Endothelial cell of umbilical vein (primary cell): ENCODE data around the gene LAG3. TPM values are rescaled to one million over a fixed set of nuclear protein-coding genes. Genes with fewer than 3 reads are reported as not detected.

Experiments used
- BruUV-seq: library from RNA; stranded (reverse); fragments of 400-500 nt; replicated peaks from 2 replicates; lab custom pipeline; 2021; lab: Mats Ljungman, UMichigan
- CTCF ChIA-PET: fragments of 300-600, 350-600 bp; sonication (Branson Sonifier 250); formaldehyde crosslinking; loops from one replicate; lab custom pipeline; 2021; ENCODE audit warnings: antibody characterized with exemption, inconsistent platforms; lab: Charles Lee
- POLR2A ChIA-PET: fragments of 300-600, 350-600 bp; sonication (Branson Sonifier 250); formaldehyde crosslinking; loops from one replicate; lab custom pipeline; 2021; ENCODE audit warnings: antibody characterized with exemption, inconsistent platforms; lab: Charles Lee
- DNase-seq: peaks from one replicate; pipeline ENCODE4 v3.0.0-alpha.2; 2011; ENCODE audit warnings: low read depth, low spot score
- FAIRE-seq: peaks from 2 replicates; lab custom pipeline; 2011; peaks lifted over from hg19 to GRCh38; lab: Jason Lieb, UNC
- H2AFZ ChIP-seq: 2 replicates; pipeline ENCODE4 v1.6.0; 2012; ENCODE audit warnings: low read depth, low read length, control low read depth, inconsistent platforms
- H3K27ac ChIP-seq: 2 replicates; pipeline ENCODE4 v1.5.1; 2011; ENCODE audit warnings: low read depth, mild to moderate bottlenecking, control low read depth, low read length, moderate library complexity; ENCODE audit not compliant: insufficient read depth
- H3K27me3 ChIP-seq, 2 experiments: 2 replicates each; pipeline versions ENCODE4 v1.6.0 to v1.6.1; 2011; ENCODE audit warnings: low read length in 2 of 2, mixed read lengths in 1 of 2; ENCODE audit not compliant: control insufficient read depth in 2 of 2, insufficient read depth in 2 of 2
- H3K36me3 ChIP-seq, 2 experiments: 2 replicates in 1 of 2; 3 replicates in 1 of 2; pipeline ENCODE4 v1.5.1; 2011; ENCODE audit warnings: low read length in 2 of 2, mild to moderate bottlenecking in 1 of 2, moderate library complexity in 1 of 2; ENCODE audit not compliant: control insufficient read depth in 2 of 2, insufficient read depth in 2 of 2; ENCODE audit errors: extremely low read depth in 1 of 2
- H3K4me1 ChIP-seq: 3 replicates; pipeline ENCODE4 v1.5.1; 2011; ENCODE audit warnings: mild to moderate bottlenecking, low read length; ENCODE audit not compliant: control insufficient read depth, insufficient read depth; ENCODE audit errors: extremely low read depth
- H3K4me2 ChIP-seq: 2 replicates; pipeline ENCODE4 v1.6.1; 2011; ENCODE audit warnings: low read length, control low read depth, mixed read lengths; ENCODE audit not compliant: insufficient read depth
- H3K4me3 ChIP-seq, 3 experiments: fragments of 200-600 bp in 1 of 3; sonication (generic), shearing (Covaris generic) in 1 of 3; replicated peaks in 1 of 3; 2 replicates each; pipeline ENCODE4 v1.5.1; 2011 to 2016; ENCODE audit warnings: control low read depth in 3 of 3, low read length in 3 of 3, mild to moderate bottlenecking in 2 of 3, inconsistent platforms in 1 of 3, low read depth in 1 of 3, moderate library complexity in 1 of 3; ENCODE audit not compliant: insufficient read depth in 1 of 3
- H3K79me2 ChIP-seq: 2 replicates; pipeline ENCODE4 v1.6.0; 2012; ENCODE audit warnings: low read length, inconsistent platforms; ENCODE audit not compliant: control insufficient read depth, insufficient read depth
- H3K9ac ChIP-seq: replicated peaks from 2 replicates; pipeline ENCODE3; 2011; ENCODE audit warnings: low read length, control low read depth; ENCODE audit not compliant: insufficient read depth; ENCODE audit errors: extremely low read depth
- H3K9me1 ChIP-seq: replicated peaks from 3 replicates; pipeline ENCODE4 v1.6.0; 2011; ENCODE audit warnings: mild to moderate bottlenecking, low read length; ENCODE audit not compliant: control insufficient read depth, insufficient read depth; ENCODE audit errors: extremely low read depth
- H3K9me3 ChIP-seq: replicated peaks from 2 replicates; pipeline ENCODE4 v1.5.1; 2012; ENCODE audit warnings: low read length, inconsistent platforms; ENCODE audit not compliant: control insufficient read depth, insufficient read depth
- H4K20me1 ChIP-seq: replicated peaks from 2 replicates; pipeline ENCODE3; 2011; ENCODE audit warnings: mild to moderate bottlenecking, low read length; ENCODE audit not compliant: control insufficient read depth, insufficient read depth; ENCODE audit errors: extremely low read depth
- EZH2 ChIP-seq: IDR thresholded peaks from 2 replicates; pipeline ENCODE4 v1.6.1; 2012; ENCODE audit warnings: borderline replicate concordance, low read depth, mild to moderate bottlenecking, moderate library complexity, low read length, inconsistent platforms; ENCODE audit not compliant: severe bottlenecking
- FOS ChIP-seq: IDR thresholded peaks from 2 replicates; pipeline ENCODE4 v1.6.1; 2011; ENCODE audit warnings: mild to moderate bottlenecking, low read length, moderate library complexity, borderline replicate concordance; ENCODE audit not compliant: insufficient read depth
- GATA2 ChIP-seq: IDR thresholded peaks from 2 replicates; pipeline ENCODE4 v1.7.0; 2011; ENCODE audit warnings: low read depth, mild to moderate bottlenecking, moderate library complexity, mixed read lengths, low read length; ENCODE audit not compliant: insufficient read length, insufficient read depth
- JUN ChIP-seq: IDR thresholded peaks from 2 replicates; pipeline ENCODE4 v1.6.1; 2011; ENCODE audit warnings: borderline replicate concordance, low read depth; ENCODE audit not compliant: insufficient read length, insufficient read depth
- MYC ChIP-seq: IDR thresholded peaks from one replicate; pipeline ENCODE4 v1.6.1; 2011; ENCODE audit warnings: mild to moderate bottlenecking, low read depth, low read length
- POLR2A ChIP-seq: IDR thresholded peaks from 2 replicates; pipeline ENCODE4 v1.6.1; 2012; ENCODE audit warnings: low read depth, mild to moderate bottlenecking, control low read depth, low read length
- POLR2AphosphoS5 ChIP-seq: IDR thresholded peaks from 2 replicates; pipeline ENCODE4 v1.6.1; 2012; ENCODE audit warnings: low read depth, mild to moderate bottlenecking, control low read depth, low read length, moderate library complexity; ENCODE audit not compliant: insufficient read depth
- dilution Hi-C: fragments of 300-500 bp; cut with MboI; formaldehyde crosslinking; loops from one replicate; pipeline ENCODE4 v1.15.0; 2019; ENCODE audit warnings: low sequenced_read_pairs; ENCODE audit not compliant: extremely low pct_ligation_motif_present
- intact Hi-C: fragments of 100-400 bp; cut with micrococcal nuclease; formaldehyde crosslinking; loops from one replicate; pipeline ENCODE4 v1.10.0; 2022
- polyA plus RNA-seq, 4 experiments: library from polyadenylated mRNA; depleted of rRNA in 3 of 4; stranded (reverse) in 3 of 4; unstranded in 1 of 4; fragments of >200 nt; gene quantifications; 2 replicates each; pipeline versions ENCODE4 v1.2.1 to v1.2.3, GENCODE V29; 2011 to 2012; ENCODE audit warnings: missing spikeins in 1 of 4
- total RNA-seq: library from RNA; stranded (reverse); gene quantifications from 2 replicates; pipeline ENCODE4 v1.2.3, GENCODE V29; 2021
- TF ChIP-seq, protein P1 (sequence below): IDR thresholded peaks from 2 replicates; pipeline ENCODE4 v1.6.1; 2011; ENCODE audit not compliant: insufficient read depth, insufficient read length
- TF ChIP-seq, protein P2 (sequence below), 2 donors: IDR thresholded peaks; 1 replicate in 1 of 2; 2 replicates in 1 of 2; pipeline ENCODE4 v1.5.1; 2011; ENCODE audit warnings: low read length in 2 of 2, mild to moderate bottlenecking in 2 of 2, moderate library complexity in 2 of 2, control low read depth in 1 of 2, inconsistent platforms in 1 of 2, low read depth in 1 of 2; ENCODE audit not compliant: insufficient read depth in 1 of 2; ENCODE audit errors: extremely low read depth in 1 of 2

The LAG3 gene
- total and polyA plus RNA-seq, 2 donors (not counting 3 experiments of a cell fraction or from before 2014, with no cell fraction given), result 1.3 to 3.8 TPM

DNA sequence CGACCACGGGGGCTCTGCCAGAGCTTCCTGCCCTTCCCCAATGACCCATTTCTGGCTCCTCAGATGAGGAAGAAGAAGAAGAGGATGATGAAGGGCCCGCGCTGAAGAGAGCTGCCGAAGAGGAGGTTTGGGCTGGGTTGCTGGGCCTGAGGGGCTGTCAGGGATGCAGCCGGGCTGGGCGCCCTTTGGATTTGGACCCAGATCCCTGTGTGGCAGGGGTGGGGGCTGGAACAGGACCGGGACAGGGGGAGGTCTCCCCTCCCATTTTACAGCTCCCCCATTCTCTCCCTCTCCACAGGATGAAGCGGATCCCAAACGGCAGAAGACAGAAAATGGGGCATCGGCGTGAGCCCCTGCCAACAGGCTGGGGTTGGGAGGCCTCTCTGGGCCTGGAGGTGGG lies 2.2 kb upstream of the LAG3 start:
- DNase-seq (no peak), FAIRE-seq (no peak)
- Histone ChIP-seq H3K27ac (no peak overlapping the region), H3K4me1 (peaks cover 22% of the 10 kb centered on the region), H2AFZ (no peak overlapping the region), H3K79me2 (peaks cover 32% of the 10 kb centered on the region), H3K36me3 (peaks cover 0 to 25% of the 10 kb centered on the region in 2 experiments), H3K4me2 (no peak overlapping the region), H3K27me3 (no peaks in the 10 kb centered on the region), H3K9me3 (no peaks in the 10 kb centered on the region), H3K9ac (no peak overlapping the region), H3K9me1 (no peaks in the 10 kb centered on the region), H4K20me1 (no peaks in the 10 kb centered on the region), H3K4me3 (no peak overlapping the region)
- intact Hi-C loops (no loop called here), dilution Hi-C loops (no loop called here)
- CTCF ChIA-PET, result interaction anchor here (8.4 kb wide), 1 partner anchor 17 kb away, joined by 234 read pairs; the partner anchor contains the start of gene MLF2
- no TSS peak for BruUV-seq
- TF ChIP-seq, protein P1, sequence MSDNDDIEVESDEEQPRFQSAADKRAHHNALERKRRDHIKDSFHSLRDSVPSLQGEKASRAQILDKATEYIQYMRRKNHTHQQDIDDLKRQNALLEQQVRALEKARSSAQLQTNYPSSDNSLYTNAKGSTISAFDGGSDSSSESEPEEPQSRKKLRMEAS, result no peak
- TF ChIP-seq POLR2AphosphoS5, result no peak
- TF ChIP-seq, protein P2, sequence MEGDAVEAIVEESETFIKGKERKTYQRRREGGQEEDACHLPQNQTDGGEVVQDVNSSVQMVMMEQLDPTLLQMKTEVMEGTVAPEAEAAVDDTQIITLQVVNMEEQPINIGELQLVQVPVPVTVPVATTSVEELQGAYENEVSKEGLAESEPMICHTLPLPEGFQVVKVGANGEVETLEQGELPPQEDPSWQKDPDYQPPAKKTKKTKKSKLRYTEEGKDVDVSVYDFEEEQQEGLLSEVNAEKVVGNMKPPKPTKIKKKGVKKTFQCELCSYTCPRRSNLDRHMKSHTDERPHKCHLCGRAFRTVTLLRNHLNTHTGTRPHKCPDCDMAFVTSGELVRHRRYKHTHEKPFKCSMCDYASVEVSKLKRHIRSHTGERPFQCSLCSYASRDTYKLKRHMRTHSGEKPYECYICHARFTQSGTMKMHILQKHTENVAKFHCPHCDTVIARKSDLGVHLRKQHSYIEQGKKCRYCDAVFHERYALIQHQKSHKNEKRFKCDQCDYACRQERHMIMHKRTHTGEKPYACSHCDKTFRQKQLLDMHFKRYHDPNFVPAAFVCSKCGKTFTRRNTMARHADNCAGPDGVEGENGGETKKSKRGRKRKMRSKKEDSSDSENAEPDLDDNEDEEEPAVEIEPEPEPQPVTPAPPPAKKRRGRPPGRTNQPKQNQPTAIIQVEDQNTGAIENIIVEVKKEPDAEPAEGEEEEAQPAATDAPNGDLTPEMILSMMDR (IDR thresholded peaks at IDR 0.05; ENCODE audit: extremely low read depth in 1 of 2, insufficient read depth in 1 of 2, low read depth in 1 of 2, low read length in 2 of 2), result no peak
- no peak for TF ChIP-seq MYC
- TF ChIP-seq FOS, result no peak
- TF ChIP-seq JUN, result no peak
- TF ChIP-seq POLR2A, result no peak
- TF ChIP-seq EZH2, result no peak
- no peak for TF ChIP-seq GATA2
- POLR2A ChIA-PET, result no interaction called here
